GM21360 (cell line): ENCODE results near the gene NCAPH2.

ENCODE experiments used
- ATAC-seq: cut with Tn5 transposase; IDR thresholded peaks from one replicate; pipeline ENCODE4 v1.9.1; 2021; ENCODE audit warnings: mild to moderate bottlenecking, moderate library complexity; ENCODE audit not compliant: unreplicated experiment

The NCAPH2 gene

GRCh38 chr22:50488886-50489285 is 19.1 kb upstream of the NCAPH2 start:
- no peak for ATAC-seq

DNA sequence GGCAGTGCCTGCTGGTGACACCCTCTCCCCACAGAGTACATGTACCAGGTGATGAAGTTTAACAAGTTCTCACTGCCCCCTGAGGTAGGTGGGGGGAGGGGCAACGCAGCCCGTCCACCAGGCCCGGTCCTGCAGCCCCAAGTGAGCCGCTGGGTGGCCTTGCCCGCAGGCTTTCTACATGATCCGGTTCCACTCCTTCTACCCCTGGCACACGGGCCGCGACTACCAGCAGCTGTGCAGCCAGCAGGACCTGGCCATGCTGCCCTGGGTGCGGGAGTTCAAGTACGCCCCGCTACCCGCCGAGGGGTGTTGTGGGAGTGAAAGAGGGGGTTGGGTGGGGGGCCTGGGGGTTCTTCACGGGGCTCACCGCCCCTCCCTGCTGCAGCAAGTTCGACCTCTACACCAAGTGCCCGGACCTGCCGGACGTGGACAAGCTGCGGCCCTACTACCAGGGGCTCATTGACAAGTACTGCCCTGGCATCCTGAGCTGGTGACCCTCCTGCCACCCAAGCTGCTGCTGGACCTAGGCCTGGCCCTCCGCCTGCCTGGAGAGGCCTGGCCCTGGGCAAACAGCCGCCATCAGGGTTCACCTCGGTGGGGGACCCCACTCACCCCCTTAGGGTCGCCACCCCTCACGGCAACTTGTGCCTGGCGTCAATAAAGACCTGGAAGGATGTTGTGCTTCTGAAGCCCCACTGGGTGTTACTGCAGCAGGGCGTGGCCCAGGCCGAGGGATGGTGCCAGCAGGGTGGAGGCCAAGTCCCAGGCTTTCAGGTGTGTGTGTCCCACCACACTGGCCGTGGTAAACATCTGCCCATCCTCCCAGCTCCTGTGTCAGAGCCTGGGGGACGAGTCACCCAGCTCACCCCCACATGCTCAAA is 18.4 kb upstream of the NCAPH2 start:
- no peak for ATAC-seq

DNA sequence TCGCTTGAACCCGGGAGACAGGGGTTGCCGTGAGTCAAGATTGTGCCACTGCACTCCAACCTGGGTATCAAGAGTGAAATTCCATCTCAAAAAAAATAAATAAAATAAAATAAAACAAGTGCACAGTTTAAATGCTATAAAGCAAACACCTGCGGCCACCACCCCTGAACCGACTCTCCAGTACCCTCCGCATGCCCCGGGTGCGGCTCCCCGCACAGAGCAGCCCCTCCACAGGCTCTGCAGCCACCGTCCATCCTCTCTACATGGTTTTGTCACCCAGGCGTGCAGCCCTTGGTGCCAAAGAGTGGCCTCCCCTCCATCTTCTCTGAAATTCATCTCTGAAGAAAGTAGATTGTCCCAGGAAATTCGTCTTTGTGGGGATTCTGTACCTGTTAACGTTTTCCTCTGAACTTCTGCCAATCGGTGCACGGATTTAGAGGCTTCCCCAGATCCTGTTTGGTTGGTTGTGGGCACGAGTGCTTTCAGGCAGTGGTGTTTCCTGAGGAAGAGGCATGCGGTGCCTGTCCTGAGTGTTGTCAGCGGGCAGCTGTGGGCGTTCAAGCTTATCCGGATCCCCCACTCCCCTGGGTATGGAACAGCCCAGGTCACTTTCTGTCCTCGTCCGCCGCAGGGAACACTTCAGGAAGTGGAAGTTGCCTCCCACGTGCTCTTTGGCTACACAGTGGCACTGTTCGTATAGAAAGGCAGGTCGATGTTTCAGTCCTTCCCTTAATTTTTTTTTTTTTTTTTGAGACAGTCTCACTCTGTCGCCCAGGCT is 17.3 kb upstream of the NCAPH2 start:
- ATAC-seq: no peak

DNA sequence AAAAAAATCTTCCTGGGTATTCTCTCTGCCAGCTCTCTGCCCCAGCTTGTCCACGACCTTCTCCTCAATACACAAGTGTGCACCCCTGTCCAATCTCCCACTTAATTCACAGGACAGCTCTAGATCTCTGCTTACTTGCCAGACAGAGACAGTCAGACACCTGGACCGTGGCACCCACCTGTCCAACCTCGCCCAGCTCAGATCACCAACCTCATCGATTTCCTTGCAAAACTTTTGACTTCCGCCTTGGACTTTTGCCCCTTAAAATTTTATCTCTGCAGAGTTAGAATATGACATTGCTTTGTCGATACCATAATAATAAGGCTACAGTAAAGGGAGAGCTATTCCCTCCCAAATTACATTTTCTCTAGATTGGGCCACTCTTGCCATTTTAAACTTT is 10.9 kb upstream of the NCAPH2 start:
- no peak for ATAC-seq

- no peak for ATAC-seq
Measured at GRCh38 chr22:50498322-50498890, 9.6 kb upstream of the NCAPH2 start.

DNA sequence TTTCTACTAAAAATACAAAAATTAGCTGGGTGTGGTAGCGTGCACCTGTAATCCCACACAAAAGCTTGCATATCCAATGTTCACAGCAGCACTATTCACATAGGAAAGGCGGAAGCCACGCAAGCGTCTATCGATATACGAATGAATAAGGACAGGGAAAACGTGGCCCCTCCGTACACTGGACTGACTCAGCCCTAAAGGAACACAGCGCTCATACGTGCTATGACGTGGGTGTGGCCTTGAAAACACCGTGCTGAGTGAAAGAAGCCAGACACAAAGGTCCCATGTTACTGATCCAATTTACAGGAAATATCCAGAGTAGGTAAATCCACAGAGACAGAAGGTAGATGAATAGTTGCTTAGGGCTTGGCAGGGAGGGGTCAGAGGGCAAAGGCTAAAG is 7.6 kb upstream of the NCAPH2 start:
- no peak for ATAC-seq

GRCh38 chr22:50502096-50502495 is 5.9 kb upstream of the NCAPH2 start:
- no peak for ATAC-seq

DNA sequence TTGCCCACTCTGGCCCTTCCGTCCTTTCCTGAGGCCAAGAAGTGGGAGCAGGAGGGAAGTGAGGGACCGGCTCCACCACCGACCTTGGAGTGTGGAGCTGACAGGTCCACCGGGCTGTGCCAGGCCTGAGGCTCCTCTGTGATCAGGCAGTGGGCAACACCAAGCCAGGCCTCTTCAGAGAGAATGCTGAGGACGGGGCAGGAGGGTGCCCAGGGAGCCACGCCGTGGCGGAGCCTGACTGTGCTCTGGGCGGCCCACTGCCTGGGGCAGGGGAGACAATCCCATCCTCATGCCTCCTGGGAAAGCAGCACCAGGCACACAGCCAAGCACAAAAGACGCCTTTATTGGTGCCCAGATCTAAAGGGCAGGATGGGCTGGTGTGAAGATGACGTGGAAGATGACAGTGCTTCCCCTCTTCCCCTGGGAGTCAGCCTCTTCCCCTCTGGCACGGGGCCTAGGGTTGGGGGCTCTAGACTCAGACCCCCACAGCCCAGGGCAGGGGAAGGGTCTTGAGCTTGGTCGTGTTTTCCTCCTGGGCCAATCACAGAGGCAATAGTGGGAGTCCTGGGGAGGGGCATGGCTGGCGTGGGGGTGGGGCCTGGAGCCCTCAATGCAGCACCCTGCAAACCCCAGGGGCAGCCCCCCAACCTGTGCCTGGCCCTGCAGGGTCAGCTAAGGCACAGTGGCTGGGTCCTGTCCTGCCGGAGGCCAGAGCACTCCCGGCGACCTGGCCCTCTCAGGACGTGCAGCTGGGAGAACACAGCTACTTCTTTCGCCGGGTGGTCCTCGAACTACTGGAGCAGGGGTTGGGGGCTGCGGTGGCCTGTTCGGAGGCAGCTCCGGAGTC is 5.2 kb upstream of the NCAPH2 start:
- no peak for ATAC-seq

DNA sequence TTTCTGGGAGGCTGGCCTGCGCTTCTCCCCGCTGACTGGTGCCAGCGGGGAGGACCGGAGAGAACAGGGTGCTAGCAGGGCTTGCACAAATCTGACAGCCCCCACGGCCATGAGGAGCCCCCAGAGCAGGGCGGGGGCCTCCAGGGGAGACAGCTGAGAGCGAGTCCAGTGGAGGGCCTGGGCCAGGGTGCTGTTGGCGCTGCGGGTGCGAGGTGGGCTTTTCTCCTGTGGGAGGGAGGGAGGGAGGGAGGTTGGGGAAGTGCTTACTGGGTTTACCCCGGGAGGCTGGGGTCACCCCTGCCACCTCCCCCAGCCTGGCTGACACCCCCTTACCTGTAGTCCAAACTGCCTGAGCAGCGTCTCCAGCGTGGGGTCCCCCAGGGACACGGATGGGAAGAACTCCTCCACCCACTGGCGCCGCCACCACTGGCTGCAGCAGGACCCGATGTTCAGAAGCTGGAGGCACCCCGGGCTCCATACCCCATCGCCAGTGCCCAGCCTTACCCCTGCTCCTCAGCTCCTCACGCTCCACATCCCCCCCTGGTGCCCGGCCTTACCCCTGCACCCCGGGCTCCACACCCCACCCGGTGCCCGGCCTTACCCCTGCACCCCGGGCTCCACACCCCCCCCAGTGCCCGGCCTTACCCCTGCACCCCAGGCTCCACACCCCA is 4.4 kb upstream of the NCAPH2 start:
- ATAC-seq: no peak

DNA sequence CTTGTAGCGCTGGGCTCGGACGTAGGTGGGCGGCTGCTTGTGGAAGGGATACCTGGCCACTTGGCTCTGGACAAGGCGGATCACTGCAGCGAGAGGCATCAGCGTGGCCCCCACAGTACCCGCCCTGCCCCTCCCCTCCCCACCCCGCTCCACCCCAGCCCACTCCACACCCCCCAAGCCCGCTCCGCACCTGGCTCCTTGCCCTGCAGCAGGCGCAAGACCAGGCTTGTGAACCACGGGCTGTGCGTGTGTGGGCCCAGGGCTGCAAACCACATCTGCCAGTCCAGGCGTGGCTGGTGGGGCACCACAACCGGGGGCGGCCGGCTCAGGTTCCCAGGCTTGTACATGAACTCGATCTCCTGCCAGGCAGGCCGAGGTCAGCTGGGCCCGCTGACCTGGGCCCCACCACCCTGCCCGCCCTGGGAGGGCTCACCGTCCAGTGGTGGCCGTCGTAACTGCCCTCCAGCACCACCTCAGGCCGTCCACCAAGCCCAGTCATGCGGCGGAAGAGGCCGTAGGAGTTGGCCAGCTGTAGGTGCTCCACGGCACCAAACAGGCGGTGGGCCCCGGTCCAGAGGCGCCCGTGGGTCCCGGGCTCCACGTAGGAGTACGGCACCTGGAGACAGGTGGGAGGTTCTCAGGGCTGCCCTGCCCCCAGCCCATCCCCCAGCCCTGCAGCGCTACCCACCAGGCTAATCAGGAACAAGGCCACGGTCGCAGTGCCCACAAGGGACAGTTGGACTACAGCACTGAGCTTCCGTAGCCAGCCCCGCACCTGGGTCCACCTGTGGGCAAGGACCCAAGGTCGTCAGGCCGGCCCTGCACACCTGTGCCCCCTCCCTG is 3.4 kb upstream of the NCAPH2 start:
- ATAC-seq: no peak

DNA sequence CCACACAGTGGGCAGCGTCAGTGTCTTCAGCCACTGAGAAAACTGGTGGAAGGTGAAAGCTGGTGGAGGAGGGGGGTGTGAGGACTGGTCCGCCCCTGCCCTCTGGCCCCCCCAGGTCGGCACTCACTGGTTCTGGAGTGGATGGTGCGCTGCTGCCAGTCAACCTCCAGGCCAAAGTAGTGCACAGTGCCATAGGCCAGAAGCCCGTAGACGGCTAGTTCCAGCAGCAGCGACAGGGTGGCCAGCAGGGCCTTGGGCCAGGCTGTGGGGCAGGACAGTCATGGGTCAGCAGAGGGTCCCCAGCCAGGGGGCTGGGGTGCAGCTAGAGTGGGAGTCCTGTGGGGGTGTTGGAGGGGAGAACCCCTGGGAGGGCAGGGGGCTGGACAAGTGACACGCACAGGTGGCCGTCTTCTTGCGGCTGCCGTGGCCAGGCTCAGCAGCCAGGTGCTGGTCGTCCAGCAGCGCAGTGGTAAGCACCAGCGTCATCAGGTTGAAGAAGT is 2.7 kb upstream of the NCAPH2 start:
- no peak for ATAC-seq

GRCh38 chr22:50505776-50506610 is 2.0 kb upstream of the NCAPH2 start:
- no peak for ATAC-seq

- ATAC-seq: no peak
Measured at GRCh38 chr22:50506611-50507420, 1.2 kb upstream of the NCAPH2 start.

DNA sequence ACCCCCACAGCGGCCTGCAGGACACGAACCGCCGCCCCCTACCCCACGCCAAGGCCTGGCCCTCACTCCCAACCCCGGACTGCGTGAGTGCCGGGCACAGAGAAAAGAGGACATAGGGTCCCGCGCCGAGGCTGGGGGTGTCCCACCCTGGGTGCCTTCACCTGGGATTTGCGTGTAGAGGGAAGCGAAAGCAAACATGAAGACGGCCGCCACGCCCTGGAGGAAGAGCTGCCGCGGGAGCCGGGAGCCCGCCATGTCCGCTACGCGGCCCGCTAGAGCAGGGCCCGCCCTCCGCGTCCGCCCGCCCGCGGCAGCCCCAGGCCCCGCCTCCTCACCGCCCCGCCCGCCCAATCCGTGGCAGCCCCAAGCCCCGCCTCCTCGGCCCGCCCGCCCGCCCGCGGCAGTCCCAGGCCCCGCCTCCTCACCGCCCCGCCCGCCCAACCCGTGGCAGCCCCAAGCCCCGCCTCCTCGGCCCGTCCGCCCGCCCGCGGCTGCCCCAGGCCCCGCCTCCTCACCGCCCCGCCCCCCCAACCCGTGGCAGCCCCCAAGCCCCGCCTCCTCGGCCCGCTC is 518 bp upstream of the NCAPH2 start, which contains the start of gene LMF2:
Gene LMF2, minus strand, starts transcription at position 282 of the 570 bp plus-strand sequence. Its CDS starts 27 bp downstream, at position 255.
- ATAC-seq: peak; percentile 48

GRCh38 chr22:50508897-50509296 is 873 bp downstream of the NCAPH2 start:
- ATAC-seq: no peak

GRCh38 chr22:50513175-50513574 is 5.2 kb downstream of the NCAPH2 start:
- no peak for ATAC-seq

DNA sequence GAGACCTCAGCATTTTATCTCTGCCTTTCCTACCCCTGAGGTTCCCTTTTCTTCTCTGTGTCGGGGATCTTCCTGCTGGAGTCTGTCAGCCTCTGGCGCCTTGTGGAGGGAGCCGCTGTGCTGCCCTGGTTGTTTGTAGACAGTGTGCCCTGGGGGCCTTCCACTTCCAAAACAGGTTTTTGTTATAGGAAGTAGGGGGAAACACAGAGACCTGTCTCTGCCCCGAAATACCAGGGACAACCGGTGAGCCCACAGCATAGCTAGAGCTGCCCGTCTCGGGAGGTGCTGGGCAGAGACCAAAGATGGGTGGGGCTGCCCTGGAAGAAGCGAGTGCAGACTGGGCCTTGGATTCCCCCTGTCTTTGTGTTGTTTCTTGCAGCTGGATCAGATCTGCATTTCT is 8.0 kb downstream of the NCAPH2 start:
- no peak for ATAC-seq
